NT2/D1 (cell line): ENCODE data around the gene STEAP4.

Source experiments
- SUZ12 ChIP-seq: IDR thresholded peaks from 2 replicates; pipeline ENCODE4 v1.6.1; 2011; ENCODE audit not compliant: insufficient read length, insufficient read depth; ENCODE audit errors: extremely low read depth
- YY1 ChIP-seq: IDR thresholded peaks from 2 replicates; pipeline ENCODE4 v1.6.1; 2011; ENCODE audit not compliant: insufficient read length, insufficient read depth
- ZNF274 ChIP-seq: IDR thresholded peaks from 2 replicates; pipeline ENCODE4 v1.6.1; 2011; ENCODE audit warnings: mild to moderate bottlenecking, low read depth, low read length

GRCh38 chr7:88291398-88292173 lies 15.1 kb downstream of the STEAP4 start:
- TF ChIP-seq ZNF274 (no peak), YY1 (no peak), SUZ12 (no peak)
